HL-60 (cell line): ENCODE data around the gene COX6B2.
A peak's percentile ranks its signal among the peaks of the same experiment; 100 is the strongest.

ENCODE experiments used
- DNase-seq, 2 experiments: peaks; one replicate each; pipeline ENCODE4 v3.0.0-alpha.2; 2010 to 2020; ENCODE audit warnings: low read depth in 1 of 2, low spot score in 1 of 2
- H3K27ac ChIP-seq: fragments of 250-450 bp; sonication (Bioruptor Pico); replicated peaks from 2 replicates; pipeline ENCODE4 v1.5.1; 2020; ENCODE audit warnings: mild to moderate bottlenecking, moderate library complexity
- H3K27me3 ChIP-seq: fragments of 250-450 bp; sonication (Bioruptor Pico); 2 replicates; pipeline ENCODE4 v1.5.1; 2021; ENCODE audit warnings: mild to moderate bottlenecking, moderate library complexity; ENCODE audit not compliant: insufficient read depth, poor library complexity, severe bottlenecking
- H3K4me3 ChIP-seq: replicated peaks from 2 replicates; pipeline ENCODE4 v1.5.1; 2011; ENCODE audit warnings: mild to moderate bottlenecking, control low read depth, low read length; ENCODE audit not compliant: insufficient read depth
- GABPA ChIP-seq: IDR thresholded peaks from 2 replicates; pipeline ENCODE4 v1.6.1; 2012; ENCODE audit warnings: low read depth
- POLR2AphosphoS5 ChIP-seq: IDR thresholded peaks from 2 replicates; pipeline ENCODE4 v1.6.1; 2012; ENCODE audit warnings: low read depth
- SPI1 ChIP-seq: IDR thresholded peaks from 2 replicates; pipeline ENCODE4 v1.6.1; 2012; ENCODE audit warnings: low read depth, mild to moderate bottlenecking, borderline replicate concordance
- TF ChIP-seq, protein P1 (sequence below): IDR thresholded peaks from one replicate; pipeline ENCODE4 v1.5.1; 2011; ENCODE audit warnings: low read length, control low read depth, inconsistent platforms; ENCODE audit not compliant: insufficient read depth
- TF ChIP-seq, protein P2 (sequence below): IDR thresholded peaks from 2 replicates; pipeline ENCODE4 v1.6.1; 2012; ENCODE audit warnings: low read depth; ENCODE audit not compliant: insufficient replicate concordance

COX6B2 gene

DNA sequence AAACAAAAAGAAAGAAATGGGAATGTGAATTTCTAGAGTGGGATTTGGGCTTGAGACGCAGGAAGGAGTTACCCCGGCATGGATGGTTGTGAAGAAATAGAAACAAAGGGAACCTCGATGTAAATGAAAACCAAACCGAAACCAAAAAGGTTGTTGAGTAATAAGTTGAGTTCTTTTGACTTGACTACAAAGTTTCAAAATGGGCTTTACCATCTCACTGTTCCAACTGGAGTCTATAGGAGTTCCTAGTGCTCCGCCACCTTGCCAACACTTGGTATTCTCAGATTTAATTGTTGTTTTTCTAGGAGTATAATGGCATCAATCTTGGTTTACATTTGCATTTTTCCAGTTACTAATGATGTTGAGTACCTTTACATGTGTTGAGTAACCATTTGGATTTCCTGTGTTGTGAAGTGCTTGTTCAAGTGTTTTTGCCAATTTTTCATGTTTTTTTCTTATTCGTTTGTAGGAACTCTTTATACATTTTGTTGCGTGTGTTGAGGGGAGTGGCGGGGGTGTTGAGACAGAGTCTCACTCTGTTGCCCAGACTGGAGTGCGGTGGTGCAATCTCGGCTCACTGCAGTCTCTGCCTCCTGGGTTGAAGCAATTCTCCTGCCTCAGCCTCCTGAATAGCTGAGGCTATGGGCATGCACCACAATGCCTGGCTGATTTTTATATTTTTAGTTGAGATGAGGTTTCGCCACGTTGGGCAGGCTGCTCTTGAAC is 43.8 kb upstream of the COX6B2 start:
- H3K27ac ChIP-seq, result peak overlapping the region; percentile 6; the same call in 1 of the 2 replicates
- DNase-seq, result peak in 1 of 2 experiments; percentile 75
- no peak overlapping the region for H3K4me3 ChIP-seq
- TF ChIP-seq GABPA (no peak), POLR2AphosphoS5 (no peak), SPI1 (no peak)
- TF ChIP-seq, protein P1, sequence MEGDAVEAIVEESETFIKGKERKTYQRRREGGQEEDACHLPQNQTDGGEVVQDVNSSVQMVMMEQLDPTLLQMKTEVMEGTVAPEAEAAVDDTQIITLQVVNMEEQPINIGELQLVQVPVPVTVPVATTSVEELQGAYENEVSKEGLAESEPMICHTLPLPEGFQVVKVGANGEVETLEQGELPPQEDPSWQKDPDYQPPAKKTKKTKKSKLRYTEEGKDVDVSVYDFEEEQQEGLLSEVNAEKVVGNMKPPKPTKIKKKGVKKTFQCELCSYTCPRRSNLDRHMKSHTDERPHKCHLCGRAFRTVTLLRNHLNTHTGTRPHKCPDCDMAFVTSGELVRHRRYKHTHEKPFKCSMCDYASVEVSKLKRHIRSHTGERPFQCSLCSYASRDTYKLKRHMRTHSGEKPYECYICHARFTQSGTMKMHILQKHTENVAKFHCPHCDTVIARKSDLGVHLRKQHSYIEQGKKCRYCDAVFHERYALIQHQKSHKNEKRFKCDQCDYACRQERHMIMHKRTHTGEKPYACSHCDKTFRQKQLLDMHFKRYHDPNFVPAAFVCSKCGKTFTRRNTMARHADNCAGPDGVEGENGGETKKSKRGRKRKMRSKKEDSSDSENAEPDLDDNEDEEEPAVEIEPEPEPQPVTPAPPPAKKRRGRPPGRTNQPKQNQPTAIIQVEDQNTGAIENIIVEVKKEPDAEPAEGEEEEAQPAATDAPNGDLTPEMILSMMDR, result no peak
- TF ChIP-seq, protein P2, sequence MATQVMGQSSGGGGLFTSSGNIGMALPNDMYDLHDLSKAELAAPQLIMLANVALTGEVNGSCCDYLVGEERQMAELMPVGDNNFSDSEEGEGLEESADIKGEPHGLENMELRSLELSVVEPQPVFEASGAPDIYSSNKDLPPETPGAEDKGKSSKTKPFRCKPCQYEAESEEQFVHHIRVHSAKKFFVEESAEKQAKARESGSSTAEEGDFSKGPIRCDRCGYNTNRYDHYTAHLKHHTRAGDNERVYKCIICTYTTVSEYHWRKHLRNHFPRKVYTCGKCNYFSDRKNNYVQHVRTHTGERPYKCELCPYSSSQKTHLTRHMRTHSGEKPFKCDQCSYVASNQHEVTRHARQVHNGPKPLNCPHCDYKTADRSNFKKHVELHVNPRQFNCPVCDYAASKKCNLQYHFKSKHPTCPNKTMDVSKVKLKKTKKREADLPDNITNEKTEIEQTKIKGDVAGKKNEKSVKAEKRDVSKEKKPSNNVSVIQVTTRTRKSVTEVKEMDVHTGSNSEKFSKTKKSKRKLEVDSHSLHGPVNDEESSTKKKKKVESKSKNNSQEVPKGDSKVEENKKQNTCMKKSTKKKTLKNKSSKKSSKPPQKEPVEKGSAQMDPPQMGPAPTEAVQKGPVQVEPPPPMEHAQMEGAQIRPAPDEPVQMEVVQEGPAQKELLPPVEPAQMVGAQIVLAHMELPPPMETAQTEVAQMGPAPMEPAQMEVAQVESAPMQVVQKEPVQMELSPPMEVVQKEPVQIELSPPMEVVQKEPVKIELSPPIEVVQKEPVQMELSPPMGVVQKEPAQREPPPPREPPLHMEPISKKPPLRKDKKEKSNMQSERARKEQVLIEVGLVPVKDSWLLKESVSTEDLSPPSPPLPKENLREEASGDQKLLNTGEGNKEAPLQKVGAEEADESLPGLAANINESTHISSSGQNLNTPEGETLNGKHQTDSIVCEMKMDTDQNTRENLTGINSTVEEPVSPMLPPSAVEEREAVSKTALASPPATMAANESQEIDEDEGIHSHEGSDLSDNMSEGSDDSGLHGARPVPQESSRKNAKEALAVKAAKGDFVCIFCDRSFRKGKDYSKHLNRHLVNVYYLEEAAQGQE, result no peak
- no peaks in the 10 kb centered on the region for H3K27me3 ChIP-seq

DNA sequence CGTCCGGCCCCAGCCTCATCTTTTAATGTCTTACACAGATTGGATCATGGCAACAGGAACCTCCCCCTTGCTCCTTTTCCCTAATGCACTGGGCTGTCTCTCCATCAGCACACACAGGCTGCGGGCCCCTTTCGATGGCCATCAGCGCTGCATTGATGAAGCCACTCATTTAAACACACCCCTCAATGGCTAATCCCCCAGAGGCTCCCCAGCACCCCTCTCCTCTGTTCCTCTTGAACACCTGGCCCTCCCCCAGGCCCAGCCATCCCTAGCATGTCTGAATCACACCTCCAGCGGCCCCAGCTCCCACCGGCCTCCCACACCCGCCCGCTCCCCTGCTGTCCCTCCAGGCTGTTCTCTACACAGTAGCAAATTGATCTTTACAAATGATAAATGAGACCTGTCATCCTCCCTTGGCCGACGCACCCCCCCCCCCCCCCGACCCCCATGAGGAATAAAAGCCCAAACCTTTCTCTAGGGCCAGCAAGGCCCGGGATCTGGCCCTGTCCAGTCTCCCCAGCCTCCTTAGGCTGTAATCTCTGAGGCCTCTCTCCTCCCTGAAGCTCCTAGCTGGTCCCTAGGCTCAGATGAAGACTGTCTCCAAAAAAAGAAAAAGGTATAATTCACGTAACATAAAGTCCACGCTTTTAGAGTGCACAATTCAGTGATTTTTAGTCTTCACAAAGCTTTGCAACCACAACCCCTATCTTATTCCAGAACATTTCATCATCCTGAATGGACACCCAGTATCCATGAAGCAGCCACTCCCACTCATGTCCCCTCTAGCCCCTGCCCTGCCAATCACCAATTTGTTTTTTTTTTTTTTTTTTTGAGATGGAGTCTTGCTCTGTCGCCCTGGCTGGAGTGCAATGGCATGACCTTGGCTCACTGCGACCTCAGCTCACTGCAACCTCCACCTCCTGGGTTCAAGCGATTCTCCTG is 38.6 kb upstream of the COX6B2 start:
- no peak overlapping the region for H3K27ac ChIP-seq
- DNase-seq, result no peak
- TF ChIP-seq POLR2AphosphoS5 (no peak), GABPA (no peak), SPI1 (no peak)
- TF ChIP-seq, protein P2, result no peak
- TF ChIP-seq, protein P1, result no peak
- no peaks in the 10 kb centered on the region for H3K27me3 ChIP-seq
- H3K4me3 ChIP-seq, result no peak overlapping the region

DNA sequence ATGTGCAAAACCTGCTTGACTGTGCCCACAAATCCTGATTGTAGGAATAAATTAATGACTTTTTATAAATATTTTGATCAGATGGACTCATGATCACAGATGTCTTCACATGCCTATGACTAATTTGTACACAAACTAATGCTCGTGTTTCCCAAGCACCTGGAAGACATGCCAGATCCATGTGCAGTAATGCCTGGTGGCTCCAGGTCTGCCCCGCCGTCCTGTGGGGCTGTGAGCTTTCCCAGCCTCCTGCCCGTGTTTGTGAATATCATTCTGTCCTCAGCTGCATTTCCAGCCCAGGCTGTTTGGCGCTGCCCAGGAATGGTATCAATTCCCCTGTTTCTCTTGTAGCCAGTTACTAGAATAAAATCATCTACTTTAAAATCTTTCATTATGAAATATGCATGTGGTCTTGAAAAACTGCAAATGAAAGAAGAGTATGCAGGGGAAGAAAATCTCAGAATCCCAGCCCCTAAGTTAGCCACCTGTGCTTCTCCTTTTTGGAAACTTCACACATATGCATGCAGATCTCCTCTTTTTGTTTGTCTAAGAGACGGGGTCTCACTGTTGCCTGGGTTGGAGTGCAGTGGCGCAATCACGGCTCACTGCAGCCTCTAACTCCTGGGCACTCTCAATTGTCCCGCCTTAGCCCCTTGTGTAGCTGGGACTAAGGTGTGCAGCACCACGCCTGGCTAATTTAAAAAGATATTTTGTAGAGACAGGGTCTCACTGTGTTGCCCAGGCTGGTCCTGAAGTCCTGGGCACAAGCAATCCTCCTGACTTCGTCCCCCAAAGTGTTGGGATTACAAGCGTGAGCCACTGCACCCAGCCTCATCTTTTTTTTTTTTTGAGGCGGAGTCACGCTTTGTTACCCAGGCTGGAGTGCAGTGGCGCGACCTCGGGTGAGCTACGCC is 37.4 kb upstream of the COX6B2 start:
- TF ChIP-seq GABPA (no peak), POLR2AphosphoS5 (no peak), SPI1 (no peak)
- TF ChIP-seq, protein P2, result no peak
- TF ChIP-seq, protein P1, result no peak
- no peak for DNase-seq

More for the DNA sequence above, 37.4 kb upstream of the COX6B2 start:
- Histone ChIP-seq H3K27ac (no peak overlapping the region), H3K4me3 (no peak overlapping the region), H3K27me3 (no peaks in the 10 kb centered on the region)
